ENCODE results near the gene COX19. TPM values are rescaled to one million over a fixed set of nuclear protein-coding genes. Genes with fewer than 3 reads are reported as not detected.

Gene COX19
- total and polyA plus RNA-seq, 2 donors from 2014 or later: 4.8 to 14.7 TPM

DNA sequence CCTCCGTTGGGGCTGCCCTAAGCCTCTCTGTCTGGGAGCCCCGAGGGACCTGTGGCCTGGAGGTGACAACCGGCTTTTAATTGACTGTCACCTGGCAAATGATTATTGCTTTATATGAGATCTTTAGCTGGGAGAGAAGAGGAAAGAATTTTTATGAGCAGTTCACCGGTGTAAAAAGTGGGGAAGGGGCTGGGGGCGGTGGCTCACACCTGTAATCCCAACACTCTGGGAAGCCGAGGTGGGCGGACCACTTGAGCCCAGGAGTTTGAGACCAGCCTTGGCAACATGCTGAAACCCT is 2.6 kb upstream of the COX19 start:
- no peak for TF ChIP-seq CTCF (IDR thresholded peaks at IDR 0.05; ENCODE audit: borderline replicate concordance, extremely low read depth, insufficient read depth)
- Histone ChIP-seq H3K9me3 (ENCODE audit: control insufficient read depth in 2 of 3, insufficient read depth in 1 of 3, low read length in 3 of 3) (no peaks in the 10 kb centered on the region), H3K4me3 (ENCODE audit: low read length in 3 of 3) (no peak overlapping the region), H3K27me3 (ENCODE audit: control insufficient read depth, insufficient read depth, low read length) (no peaks in the 10 kb centered on the region), H3K27ac (ENCODE audit: low read depth in 2 of 2, low read length in 2 of 2) (peak overlapping the region; percentile 38 to 89), H3K9ac (ENCODE audit: low read length in 3 of 3) (peak overlapping the region in 1 of 3 donors; percentile 22), H3K4me1 (ENCODE audit: control insufficient read depth in 2 of 3, insufficient read depth in 2 of 3, low read depth in 1 of 3, low read length in 3 of 3) (peaks cover 0 to 23% (median 10%) of the 10 kb centered on the region in 3 donors), H3K36me3 (ENCODE audit: control insufficient read depth in 2 of 3, insufficient read depth in 3 of 3, low read length in 3 of 3) (peaks cover 0 to 4% (median 0%) of the 10 kb centered on the region in 3 donors)
- DNase-seq: peak in 1 of 5 donors; percentile 62
- no peak for FAIRE-seq
- intact Hi-C loops (cut with DNase I): no loop called here

DNA sequence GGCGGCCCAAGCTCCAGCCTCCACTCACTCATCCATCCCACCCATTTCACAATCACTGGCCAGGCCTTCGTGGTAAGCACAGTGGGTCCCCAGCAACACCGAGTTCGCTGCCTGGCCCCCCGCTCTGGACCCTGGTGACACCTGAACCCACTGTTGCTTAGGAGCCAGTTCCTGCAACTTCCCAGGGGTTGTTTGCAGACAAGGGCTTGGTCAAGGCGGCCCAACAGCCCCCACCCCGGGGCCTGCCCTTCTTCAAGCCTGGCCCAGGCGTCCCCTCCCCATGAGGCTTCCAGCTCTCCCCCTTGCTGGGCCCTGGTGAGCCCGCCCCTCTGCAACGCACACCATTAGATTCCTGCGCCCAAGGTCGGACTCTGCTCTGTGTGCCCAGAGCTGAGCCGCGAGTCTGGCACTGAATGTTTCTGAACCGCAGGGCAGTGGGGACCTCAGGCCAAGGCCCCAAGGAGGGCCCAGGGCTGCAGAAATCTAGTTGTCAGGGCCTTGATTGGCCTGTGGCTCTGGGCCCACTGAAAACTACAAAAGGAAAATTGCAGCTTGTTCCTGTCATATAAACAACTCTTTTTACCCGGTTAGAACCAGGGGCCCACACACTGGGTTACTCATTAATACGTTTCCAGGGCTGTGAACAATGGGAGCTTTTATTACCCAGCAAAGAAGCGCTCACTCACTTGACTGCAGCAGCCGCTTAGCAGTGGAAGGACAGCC is 2.1 kb upstream of the COX19 start:
- peak; percentile 84 to 94 (median 88) for DNase-seq
- H3K9ac ChIP-seq (ENCODE audit: low read length in 3 of 3): peak overlapping the region in 1 of 3 donors; percentile 22
- TF ChIP-seq CTCF (IDR thresholded peaks at IDR 0.05; ENCODE audit: borderline replicate concordance, extremely low read depth, insufficient read depth): no peak
- intact Hi-C loops (cut with DNase I): no loop called here
- H3K4me1 ChIP-seq (ENCODE audit: control insufficient read depth in 2 of 3, insufficient read depth in 2 of 3, low read depth in 1 of 3, low read length in 3 of 3): peaks cover 0 to 23% (median 15%) of the 10 kb centered on the region in 3 donors
- no peaks in the 10 kb centered on the region for H3K9me3 ChIP-seq (ENCODE audit: control insufficient read depth in 2 of 3, insufficient read depth in 1 of 3, low read length in 3 of 3)
- no peaks in the 10 kb centered on the region for H3K27me3 ChIP-seq (ENCODE audit: control insufficient read depth, insufficient read depth, low read length)
- H3K4me3 ChIP-seq (ENCODE audit: low read length in 3 of 3): no peak overlapping the region
- no peak for FAIRE-seq
- peaks cover 0 to 9% (median 1%) of the 10 kb centered on the region in 3 donors for H3K36me3 ChIP-seq (ENCODE audit: control insufficient read depth in 2 of 3, insufficient read depth in 3 of 3, low read length in 3 of 3)
- peak overlapping the region; percentile 85 to 89 for H3K27ac ChIP-seq (ENCODE audit: low read depth in 2 of 2, low read length in 2 of 2)

- no peak for TF ChIP-seq CTCF (IDR thresholded peaks at IDR 0.05; ENCODE audit: borderline replicate concordance, extremely low read depth, insufficient read depth)
- peak overlapping the region; percentile 85 to 89 for H3K27ac ChIP-seq (ENCODE audit: low read depth in 2 of 2, low read length in 2 of 2)
- H3K9ac ChIP-seq (ENCODE audit: low read length in 3 of 3): peak overlapping the region in 1 of 3 donors; percentile 16
- intact Hi-C loops (cut with DNase I): no loop called here
- H3K4me1 ChIP-seq (ENCODE audit: control insufficient read depth in 2 of 3, insufficient read depth in 2 of 3, low read depth in 1 of 3, low read length in 3 of 3): peaks cover 0 to 28% (median 16%) of the 10 kb centered on the region in 3 donors
- H3K4me3 ChIP-seq (ENCODE audit: low read length in 3 of 3): no peak overlapping the region
- peaks cover 3 to 9% (median 7%) of the 10 kb centered on the region in 3 donors for H3K36me3 ChIP-seq (ENCODE audit: control insufficient read depth in 2 of 3, insufficient read depth in 3 of 3, low read length in 3 of 3)
- DNase-seq: no peak
- H3K9me3 ChIP-seq (ENCODE audit: control insufficient read depth in 2 of 3, insufficient read depth in 1 of 3, low read length in 3 of 3): no peaks in the 10 kb centered on the region
- H3K27me3 ChIP-seq (ENCODE audit: control insufficient read depth, insufficient read depth, low read length): no peaks in the 10 kb centered on the region
- FAIRE-seq: no peak
Measured at GRCh38 chr7:976901-977325, 1.6 kb upstream of the COX19 start.

All from kidney (tissue), 14 donors.